ENCODE measurements around the gene MEGF6.

Gene MEGF6

DNA sequence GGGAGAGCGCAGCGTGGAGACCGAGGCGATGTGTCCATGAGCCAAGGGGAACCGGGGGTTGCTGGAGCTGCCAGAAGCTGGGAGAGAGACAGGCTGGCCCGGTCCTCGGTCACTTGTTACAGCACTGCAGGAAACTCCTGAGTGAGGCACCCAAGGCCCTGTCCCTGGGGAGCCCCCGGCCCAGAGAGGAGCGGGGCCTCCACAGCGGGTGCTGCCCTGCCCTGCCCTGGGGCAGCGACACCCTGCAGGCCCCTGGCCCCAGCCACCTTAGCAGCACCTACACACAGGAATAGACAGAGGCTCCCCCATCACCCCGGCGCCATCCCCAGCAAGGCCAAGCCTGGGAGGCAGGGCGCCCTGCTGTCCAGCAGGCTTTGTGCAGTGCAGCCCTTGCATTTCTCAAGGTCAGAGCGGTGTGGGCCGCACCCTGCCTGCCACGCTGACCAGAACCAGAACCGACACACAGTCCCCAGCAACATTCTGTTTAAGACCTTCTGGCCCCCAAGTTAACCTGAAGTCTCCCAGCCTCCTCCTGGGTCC is 6.6 kb upstream of the MEGF6 start:
- DNase-seq (ENCODE audit: extremely low read depth, low read depth): no peak
- TF ChIP-seq, protein P1, sequence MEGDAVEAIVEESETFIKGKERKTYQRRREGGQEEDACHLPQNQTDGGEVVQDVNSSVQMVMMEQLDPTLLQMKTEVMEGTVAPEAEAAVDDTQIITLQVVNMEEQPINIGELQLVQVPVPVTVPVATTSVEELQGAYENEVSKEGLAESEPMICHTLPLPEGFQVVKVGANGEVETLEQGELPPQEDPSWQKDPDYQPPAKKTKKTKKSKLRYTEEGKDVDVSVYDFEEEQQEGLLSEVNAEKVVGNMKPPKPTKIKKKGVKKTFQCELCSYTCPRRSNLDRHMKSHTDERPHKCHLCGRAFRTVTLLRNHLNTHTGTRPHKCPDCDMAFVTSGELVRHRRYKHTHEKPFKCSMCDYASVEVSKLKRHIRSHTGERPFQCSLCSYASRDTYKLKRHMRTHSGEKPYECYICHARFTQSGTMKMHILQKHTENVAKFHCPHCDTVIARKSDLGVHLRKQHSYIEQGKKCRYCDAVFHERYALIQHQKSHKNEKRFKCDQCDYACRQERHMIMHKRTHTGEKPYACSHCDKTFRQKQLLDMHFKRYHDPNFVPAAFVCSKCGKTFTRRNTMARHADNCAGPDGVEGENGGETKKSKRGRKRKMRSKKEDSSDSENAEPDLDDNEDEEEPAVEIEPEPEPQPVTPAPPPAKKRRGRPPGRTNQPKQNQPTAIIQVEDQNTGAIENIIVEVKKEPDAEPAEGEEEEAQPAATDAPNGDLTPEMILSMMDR (IDR thresholded peaks at IDR 0.05; ENCODE audit: low read depth, low read length): no peak

DNA sequence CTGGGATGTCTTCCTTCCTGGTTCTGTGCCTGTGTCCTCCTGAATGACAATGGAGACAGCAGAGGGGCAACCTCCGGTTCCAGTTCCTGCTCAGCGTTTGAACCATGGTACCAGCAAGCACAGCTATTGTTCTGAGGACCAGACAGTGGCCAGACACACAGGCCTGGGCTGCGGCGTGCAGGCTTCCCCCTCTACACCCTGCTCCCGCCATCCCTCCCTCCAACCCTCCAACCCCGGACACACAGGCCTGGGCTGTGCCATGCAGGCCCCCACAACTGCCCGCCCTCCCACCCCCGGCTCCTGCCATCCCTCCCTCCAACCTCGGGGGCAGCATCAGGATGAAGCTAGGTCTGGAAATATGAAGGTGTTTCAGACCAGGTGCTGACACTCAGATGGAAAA is 5.6 kb upstream of the MEGF6 start:
- no peak for DNase-seq (ENCODE audit: extremely low read depth, low read depth)
- TF ChIP-seq, protein P1 (IDR thresholded peaks at IDR 0.05; ENCODE audit: low read depth, low read length): no peak

DNA sequence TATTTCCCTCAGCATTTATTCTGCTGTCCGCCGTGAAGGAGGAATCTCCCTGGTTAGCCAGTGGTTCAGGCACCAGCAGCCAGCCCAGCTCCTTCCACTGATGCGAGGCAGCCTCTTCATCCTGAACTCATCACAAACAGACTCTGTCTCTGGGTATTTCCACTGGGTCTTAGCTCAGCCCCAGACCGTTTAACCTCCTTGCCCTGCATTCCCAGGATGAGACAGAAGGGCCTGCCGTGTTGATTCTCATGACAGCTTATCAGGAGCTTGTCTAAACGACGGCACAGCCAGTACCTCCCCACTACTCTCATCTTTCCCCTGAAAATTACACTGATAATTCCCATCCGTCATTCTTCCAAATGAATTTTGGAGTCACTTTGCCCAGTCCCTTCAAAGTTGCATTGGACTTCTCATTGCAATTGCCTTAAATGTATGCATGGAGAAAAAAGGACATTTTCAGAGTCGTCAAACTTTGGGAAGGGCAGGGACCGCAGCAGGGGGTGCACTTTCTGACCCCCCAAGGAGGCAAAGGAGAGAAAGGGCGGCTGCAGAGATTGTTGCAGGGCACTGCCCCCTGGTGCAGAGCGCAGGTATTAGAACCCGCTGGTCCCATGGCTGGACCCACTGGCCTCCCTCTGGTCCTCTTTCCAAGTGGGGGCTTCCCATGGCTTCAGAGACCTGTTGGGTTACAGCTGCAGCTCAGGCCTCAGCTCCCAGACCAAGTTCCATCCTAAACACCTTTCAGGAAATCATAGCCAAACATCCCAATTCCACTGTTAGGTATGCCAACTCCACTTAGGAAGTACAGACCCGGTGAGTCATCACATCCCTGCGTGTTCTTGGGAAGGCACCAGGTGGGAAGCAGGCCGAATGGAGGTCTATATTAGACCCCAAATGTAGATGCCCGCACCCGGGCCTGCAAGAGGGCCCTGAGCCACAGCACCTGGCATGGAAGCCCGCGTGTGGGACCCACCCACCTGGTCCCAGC is 3.7 kb upstream of the MEGF6 start:
- no peak for DNase-seq (ENCODE audit: extremely low read depth, low read depth)
- TF ChIP-seq, protein P1 (IDR thresholded peaks at IDR 0.05; ENCODE audit: low read depth, low read length): peak; percentile 66

DNA sequence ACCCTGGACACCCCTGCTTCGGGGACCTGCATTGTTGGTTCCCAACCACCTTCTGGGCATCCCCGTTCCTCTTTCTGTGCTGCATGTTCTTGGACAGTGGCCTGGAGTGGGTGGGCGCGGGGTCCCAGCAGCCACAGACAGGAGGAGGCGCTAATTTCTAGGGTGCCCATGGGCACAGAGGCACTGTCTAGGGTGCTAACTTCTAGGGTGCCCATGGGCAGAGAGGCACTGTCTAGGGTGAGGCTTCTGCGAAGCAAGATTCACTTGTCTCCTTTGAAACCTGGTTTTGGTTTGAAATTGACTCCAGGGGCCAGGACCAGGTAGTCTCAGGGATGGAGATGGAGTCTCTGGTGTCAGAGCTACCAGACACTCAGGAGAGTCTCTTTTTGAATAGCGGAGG is 815 bp upstream of the MEGF6 start:
- DNase-seq (ENCODE audit: extremely low read depth, low read depth): no peak
- TF ChIP-seq, protein P1 (IDR thresholded peaks at IDR 0.05; ENCODE audit: low read depth, low read length): no peak

DNA sequence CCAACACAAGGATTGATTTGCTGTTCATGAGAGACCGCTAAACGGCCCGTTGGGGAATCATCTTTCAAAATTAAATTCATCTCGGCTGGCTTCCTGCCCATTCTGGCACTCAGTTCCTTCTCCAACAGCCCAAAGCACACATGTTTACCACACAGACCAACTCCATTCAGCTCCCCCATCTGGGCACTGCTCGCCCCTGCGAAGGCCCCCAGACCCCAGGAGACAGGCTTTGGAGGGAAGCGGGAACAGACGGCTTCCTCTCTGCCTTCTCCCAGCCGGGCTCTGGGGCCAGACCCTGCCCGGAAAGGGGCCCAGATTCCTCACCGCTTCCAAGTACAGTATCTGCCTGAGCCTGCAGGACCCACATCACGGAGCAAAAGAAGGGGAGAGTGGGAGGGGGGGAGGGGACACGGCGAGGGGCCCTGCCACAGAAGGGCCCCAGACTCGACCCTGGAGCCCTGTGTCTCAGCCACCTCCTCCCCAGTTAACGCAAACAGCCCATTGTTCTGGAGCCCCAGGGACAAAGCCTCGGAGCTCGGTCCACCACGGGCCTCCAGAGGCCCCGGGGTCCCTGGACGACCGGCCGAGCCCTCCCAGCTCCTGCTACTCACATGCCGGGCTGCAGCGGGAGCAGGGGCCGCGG is 660 bp downstream of the MEGF6 start:
- no peak for DNase-seq (ENCODE audit: extremely low read depth, low read depth)
- TF ChIP-seq, protein P1 (IDR thresholded peaks at IDR 0.05; ENCODE audit: low read depth, low read length): no peak

DNA sequence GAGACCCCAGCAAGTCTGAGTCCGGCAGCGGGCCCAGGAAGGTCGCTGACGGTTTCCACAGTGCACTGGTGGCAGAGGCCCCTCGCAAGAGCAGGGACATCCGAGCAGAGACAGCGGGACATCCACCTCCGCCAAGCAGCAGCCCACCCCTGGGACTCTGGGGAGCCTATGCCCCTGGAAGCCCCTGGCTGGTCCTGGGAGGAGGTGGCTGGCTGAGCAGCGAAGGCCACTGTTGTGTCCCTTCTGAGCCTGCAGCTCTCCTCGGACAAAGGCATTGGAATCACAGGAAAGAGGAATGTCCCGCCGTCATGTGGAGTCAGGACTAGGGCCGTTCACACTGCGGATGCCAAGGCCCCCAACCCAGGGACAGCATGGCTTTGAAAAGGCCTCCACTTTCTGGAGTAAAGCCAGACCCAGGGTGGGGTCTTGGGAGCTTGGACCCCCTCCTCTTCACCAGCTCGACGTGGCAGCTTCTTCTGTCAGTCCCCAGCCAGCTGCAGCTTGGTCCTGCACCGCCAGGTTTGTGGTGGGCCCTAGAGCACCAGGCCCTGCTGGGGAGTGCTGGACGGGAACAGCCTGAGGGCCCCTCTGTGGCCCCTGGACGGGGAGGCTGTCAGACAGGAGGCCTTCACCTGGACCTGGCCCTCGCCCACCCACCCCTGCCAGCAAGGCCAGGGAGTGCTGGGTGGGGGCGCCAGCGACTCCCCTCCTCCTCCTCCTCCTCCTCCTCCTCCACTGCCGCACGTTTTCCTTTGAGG is 1.4 kb downstream of the MEGF6 start:
- TF ChIP-seq, protein P1 (IDR thresholded peaks at IDR 0.05; ENCODE audit: low read depth, low read length): no peak
- no peak for DNase-seq (ENCODE audit: extremely low read depth, low read depth)
